A549 (cell line): ENCODE data around the gene PLEKHA6. TPM values are rescaled to one million over a fixed set of nuclear protein-coding genes. Genes with fewer than 3 reads are reported as not detected.

Experiments used
- ATAC-seq, 2 experiments: fragments of 200-7000 bp in 1 of 2; fragments of >200 bp in 1 of 2; cut with Nextera tagmentation in 1 of 2; cut with Tn5 transposase in 1 of 2; 3 replicates each; pipeline versions ENCODE4 v1.8.0 to v1.9.1; 2018 to 2020; ENCODE audit warnings: mild to moderate bottlenecking in 1 of 2, moderate library complexity in 1 of 2
- CTCF ChIA-PET: fragments of 300-600 bp; sonication (Branson Sonifier 250); formaldehyde crosslinking; extraction: SDS; loops from one replicate; lab custom pipeline; 2021; ENCODE audit warnings: antibody characterized with exemption, inconsistent platforms; lab: Yijun Ruan, JAX
- POLR2A ChIA-PET: fragments of 350-600 bp; formaldehyde crosslinking; extraction: SDS; loops from one replicate; lab custom pipeline; 2021; ENCODE audit warnings: antibody characterized with exemption, inconsistent platforms; lab: Yijun Ruan, JAX
- DNase-seq, 2 experiments: peaks; one replicate each; pipeline versions ENCODE4 v3.0.0 to v3.0.0-alpha.2; 2011 to 2016; ENCODE audit warnings: low read depth in 1 of 2, low spot score in 1 of 2
- FAIRE-seq: peaks from 2 replicates; lab custom pipeline; 2011; peaks lifted over from hg19 to GRCh38; lab: Jason Lieb, UNC
- H3K27ac ChIP-seq, 2 experiments: fragments of >200 bp; sonication (Bioruptor Twin); formaldehyde crosslinking; 3 replicates each; pipeline ENCODE4 v1.5.1; 2016 to 2017
- H3K4me1 ChIP-seq: fragments of >200 bp; sonication (Bioruptor Twin); formaldehyde crosslinking; 3 replicates; pipeline ENCODE4 v1.6.1; 2016
- H3K4me2 ChIP-seq: fragments of >200 bp; sonication (Bioruptor Twin); formaldehyde crosslinking; 3 replicates; pipeline ENCODE4 v1.6.1; 2016
- H3K4me3 ChIP-seq: fragments of >200 bp; sonication (Bioruptor Twin); formaldehyde crosslinking; 3 replicates; pipeline ENCODE4 v1.5.1; 2016
- H3K9me3 ChIP-seq: fragments of >200 bp; sonication (Bioruptor Twin); formaldehyde crosslinking; 3 replicates; pipeline ENCODE4 v1.6.1; 2016
- ATOH8 ChIP-seq: fragments of 250-450 bp; sonication (Bioruptor Pico); IDR thresholded peaks from 2 replicates; pipeline ENCODE4 v1.5.0; 2020; ENCODE audit warnings: low read depth, mild to moderate bottlenecking, moderate library complexity
- BHLHE40 ChIP-seq: IDR thresholded peaks from 2 replicates; pipeline ENCODE4 v1.6.1; 2012; ENCODE audit warnings: low read depth, low read length, inconsistent platforms
- CBX2 ChIP-seq: fragments of 200-600 bp; sonication (generic); IDR thresholded peaks from 2 replicates; pipeline ENCODE4 v1.6.1; 2016; ENCODE audit warnings: low read depth, mild to moderate bottlenecking, borderline replicate concordance
- CEBPB ChIP-seq, 2 experiments: fragments of >200 bp in 1 of 2; sonication (Bioruptor Twin) in 1 of 2; formaldehyde crosslinking in 1 of 2; IDR thresholded peaks; 2 replicates each; pipeline ENCODE4 v1.6.1; 2012 to 2016
- CHD2 ChIP-seq: fragments of 150-350 bp; IDR thresholded peaks from 2 replicates; pipeline ENCODE4 v1.6.1; 2014; ENCODE audit warnings: low read length; ENCODE audit not compliant: partially characterized antibody
- CTCF ChIP-seq: fragments of >200 bp; sonication (Bioruptor Twin); formaldehyde crosslinking; IDR thresholded peaks from 3 replicates; pipeline ENCODE4 v1.5.1; 2016
- EHF ChIP-seq: fragments of 250-450 bp; sonication (Bioruptor Pico); IDR thresholded peaks from 2 replicates; pipeline ENCODE4 v1.5.0; 2020; ENCODE audit warnings: mild to moderate bottlenecking
- EHMT2 ChIP-seq: fragments of 200-600 bp; sonication (generic); IDR thresholded peaks from 2 replicates; pipeline ENCODE4 v1.6.1; 2016; ENCODE audit warnings: antibody characterized with exemption, low read depth, mild to moderate bottlenecking, moderate library complexity
- ELK1 ChIP-seq: fragments of 150-350 bp; IDR thresholded peaks from 2 replicates; pipeline ENCODE4 v1.6.1; 2014; ENCODE audit warnings: low read depth, mild to moderate bottlenecking, low read length
- ESRRA ChIP-seq: fragments of 150-350 bp; IDR thresholded peaks from 2 replicates; pipeline ENCODE4 v1.6.1; 2014; ENCODE audit warnings: mild to moderate bottlenecking, low read length, borderline replicate concordance
- FOSB ChIP-seq: fragments of 250-450 bp; sonication (Bioruptor Pico); IDR thresholded peaks from 2 replicates; pipeline ENCODE4 v1.5.0; 2020; ENCODE audit warnings: mild to moderate bottlenecking, moderate library complexity
- GATA3 ChIP-seq: IDR thresholded peaks from 2 replicates; pipeline ENCODE4 v1.6.1; 2012; ENCODE audit warnings: borderline replicate concordance
- HES2 ChIP-seq: fragments of >200 bp; sonication (Bioruptor Twin); formaldehyde crosslinking; IDR thresholded peaks from 2 replicates; pipeline ENCODE4 v1.6.1; 2016
- HMGXB4 ChIP-seq: fragments of 250-450 bp; sonication (Bioruptor Pico); IDR thresholded peaks from 2 replicates; pipeline ENCODE4 v1.5.0; 2021; ENCODE audit warnings: mild to moderate bottlenecking, moderate library complexity, borderline replicate concordance
- JUN ChIP-seq, 2 experiments: fragments of >200 bp; sonication (Bioruptor Twin); formaldehyde crosslinking; IDR thresholded peaks; 2 replicates in 1 of 2; 3 replicates in 1 of 2; pipeline ENCODE4 v1.6.1; 2016 to 2017
- KDM1A ChIP-seq: fragments of 200-600 bp; sonication (generic); IDR thresholded peaks from 2 replicates; pipeline ENCODE4 v1.6.1; 2016; ENCODE audit warnings: low read depth, mild to moderate bottlenecking
- MAFK ChIP-seq: fragments of 450-650 bp; IDR thresholded peaks from 2 replicates; pipeline ENCODE4 v1.6.1; 2014; ENCODE audit not compliant: partially characterized antibody
- NR3C1 ChIP-seq: fragments of >200 bp; sonication (Bioruptor Twin); formaldehyde crosslinking; IDR thresholded peaks from 3 replicates; pipeline ENCODE4 v1.6.1; 2017
- PHF8 ChIP-seq: fragments of 200-600 bp; sonication (generic); IDR thresholded peaks from 2 replicates; pipeline ENCODE4 v1.6.1; 2016; ENCODE audit warnings: low read depth, mild to moderate bottlenecking, antibody characterized with exemption, moderate library complexity, borderline replicate concordance
- RAD21 ChIP-seq, 2 experiments: fragments of >200 bp in 1 of 2; sonication (Bioruptor Twin) in 1 of 2; formaldehyde crosslinking in 1 of 2; IDR thresholded peaks in 1 of 2; conservative IDR thresholded peaks in 1 of 2; 2 replicates in 1 of 2; 3 replicates in 1 of 2; pipeline ENCODE4 v1.6.1; 2012 to 2018; ENCODE audit warnings: inconsistent platforms in 1 of 2
- RCOR1 ChIP-seq: fragments of 150-350 bp; IDR thresholded peaks from 2 replicates; pipeline ENCODE4 v1.6.1; 2014; ENCODE audit warnings: antibody characterized with exemption, low read length, low read depth
- RNF2 ChIP-seq: fragments of 200-600 bp; sonication (generic); IDR thresholded peaks from 2 replicates; pipeline ENCODE4 v1.6.1; 2016; ENCODE audit warnings: low read depth, mild to moderate bottlenecking, antibody characterized with exemption, moderate library complexity, borderline replicate concordance
- TFCP2L1 ChIP-seq: fragments of 250-450 bp; sonication (Bioruptor Pico); IDR thresholded peaks from 2 replicates; pipeline ENCODE4 v1.5.0; 2021; ENCODE audit warnings: mild to moderate bottlenecking
- USF2 ChIP-seq: fragments of 450-650 bp; IDR thresholded peaks from 2 replicates; pipeline ENCODE4 v1.6.1; 2014; ENCODE audit warnings: antibody characterized with exemption
- ZFP36 ChIP-seq: fragments of 450-650 bp; IDR thresholded peaks from 2 replicates; pipeline ENCODE4 v1.6.1; 2014; ENCODE audit warnings: borderline replicate concordance; ENCODE audit not compliant: partially characterized antibody
- ZNF302 ChIP-seq: fragments of 250-450 bp; sonication (Bioruptor Pico); IDR thresholded peaks from 2 replicates; pipeline ENCODE4 v1.9.0; 2021; ENCODE audit warnings: inconsistent platforms, mild to moderate bottlenecking, moderate library complexity
- ZSCAN20 ChIP-seq: fragments of 250-450 bp; sonication (Bioruptor Pico); IDR thresholded peaks from 2 replicates; pipeline ENCODE4 v1.8.0; 2022; ENCODE audit warnings: mild to moderate bottlenecking, moderate library complexity
- whole genome bisulfite sequencing: methylation state at CpG from one replicate; pipeline ENCODE4 v1.1.6; 2017; ENCODE audit errors: missing lambda C conversion rate; 5-methylcytosine and 5-hydroxymethylcytosine counted together
- polyA plus RNA-seq, 4 experiments: library from polyadenylated mRNA; depleted of rRNA in 3 of 4; stranded (reverse); fragments of >200 nt; fragmentation: RNase III in 1 of 4; extraction: RNeasy Plus Mini Kit Qiagen cat#74134 plus additional on column Dnase treatment in 1 of 4; gene quantifications; 2 replicates in 3 of 4; 3 replicates in 1 of 4; pipeline ENCODE4 v1.2.3, GENCODE V29; 2011 to 2017

Gene PLEKHA6
- polyA plus RNA-seq, 2 of the 4 experiments (the other 2 are of a cell fraction): 13.0 to 26.2 TPM

GRCh38 chr1:204280099-204280961, 79.4 kb downstream of the PLEKHA6 start:
- Histone ChIP-seq H3K4me1 (peaks cover 44% of the 10 kb centered on the region), H3K4me3 (no peak overlapping the region), H3K9me3 (no peaks in the 10 kb centered on the region), H3K27ac (no peak overlapping the region), H3K4me2 (no peak overlapping the region)
- FAIRE-seq (no peak), ATAC-seq (no peak), DNase-seq (no peak)
- WGBS: 82% methylated on average over 5 of the region's 5 CpGs
- POLR2A ChIA-PET: no interaction called here
- CTCF ChIA-PET: interaction anchor here (0.9 to 39.0 kb wide), 6 partner anchors 24 to 151 kb away, joined by 3 to 840 read pairs (median 5); partner anchors contain the start of gene PLEKHA6
- TF ChIP-seq RNF2 (no peak), RCOR1 (no peak), JUN (IDR thresholded peaks at IDR 0.05) (no peak), BHLHE40 (no peak), CEBPB (IDR thresholded peaks at IDR 0.05) (no peak), EHF (no peak), HMGXB4 (no peak), MAFK (no peak), CHD2 (no peak), USF2 (no peak), ZFP36 (no peak), EHMT2 (no peak), KDM1A (no peak), TFCP2L1 (no peak), CBX2 (no peak), ATOH8 (CRISPR knock-in tag) (no peak), NR3C1 (no peak), ELK1 (no peak)

- no peak overlapping the region for H3K4me3 ChIP-seq
- POLR2A ChIA-PET: no interaction called here
- 52% methylated on average over 4 of the region's 4 CpGs for WGBS
- no peak for FAIRE-seq
- H3K4me2 ChIP-seq: peak overlapping the region; percentile 59
- no peaks in the 10 kb centered on the region for H3K9me3 ChIP-seq
- CTCF ChIA-PET: interaction anchor here (1.0 to 39.0 kb wide), 6 partner anchors 10 to 117 kb away, joined by 3 to 840 read pairs (median 4); partner anchors contain the start of gene PLEKHA6
- H3K4me1 ChIP-seq: peaks cover 35% of the 10 kb centered on the region
- ATAC-seq: no peak
- no peak for DNase-seq
- peak overlapping the region in 1 of 2 experiments; percentile 34; a peak in 2 of 6 replicates for H3K27ac ChIP-seq
- no peak for TF ChIP-seq GATA3
- no peak for TF ChIP-seq HES2
- TF ChIP-seq CTCF: no peak
- TF ChIP-seq PHF8: no peak
- TF ChIP-seq ESRRA: no peak
- no peak for TF ChIP-seq KDM1A
- no peak for TF ChIP-seq ELK1
- no peak for TF ChIP-seq TFCP2L1
- TF ChIP-seq FOSB (CRISPR knock-in tag): no peak
- no peak for TF ChIP-seq CHD2
- no peak for TF ChIP-seq CEBPB (IDR thresholded peaks at IDR 0.05)
- no peak for TF ChIP-seq ZFP36
- no peak for TF ChIP-seq ZNF302
- no peak for TF ChIP-seq RAD21 (conservative IDR thresholded peaks at IDR 0.05 in 1 of 2, IDR thresholded peaks at IDR 0.05 in 1 of 2)
- TF ChIP-seq ZSCAN20: no peak
- no peak for TF ChIP-seq EHF
These were observed 80.8 kb downstream of the PLEKHA6 start for GRCh38 chr1:204278958-204279357.
